GM12872 (cell line): Measurements from ENCODE around the gene PRTFDC1.

Source experiments
- CTCF ChIP-seq: IDR thresholded peaks from 3 replicates; pipeline ENCODE4 v1.5.1; 2011; ENCODE audit warnings: low read depth, mild to moderate bottlenecking, low read length, moderate library complexity; ENCODE audit not compliant: insufficient read depth

PRTFDC1 gene

GRCh38 chr10:24804392-24804791 is 148.0 kb downstream of the PRTFDC1 start:
- no peak for TF ChIP-seq CTCF

GRCh38 chr10:24802378-24802777 is 150.0 kb downstream of the PRTFDC1 start:
- TF ChIP-seq CTCF: no peak

GRCh38 chr10:24800861-24801260 is 151.5 kb downstream of the PRTFDC1 start:
- no peak for TF ChIP-seq CTCF
